Fibroblast of pulmonary artery (primary cell): ENCODE data around the gene ZNF382.
A peak's percentile ranks its signal among the peaks of the same experiment; 100 is the strongest.
"Not testable (repeated sequence)": the region's sequence is repeated elsewhere in the genome, so short reads cannot be mapped to it uniquely, and the experiment has no call there.

Source experiments
- DNase-seq: peaks from one replicate; pipeline ENCODE4 v3.0.0-alpha.2; 2010; ENCODE audit warnings: low read depth
- H3K4me3 ChIP-seq: replicated peaks from 2 replicates; pipeline ENCODE4 v1.5.1; 2011; ENCODE audit warnings: low read depth, mild to moderate bottlenecking, control low read depth, low read length, moderate library complexity
- TF ChIP-seq, protein P1 (sequence below): IDR thresholded peaks from 2 replicates; pipeline ENCODE4 v1.5.1; 2011; ENCODE audit warnings: mild to moderate bottlenecking, control low read depth, low read length, inconsistent platforms; ENCODE audit errors: missing control alignments

Gene ZNF382

DNA sequence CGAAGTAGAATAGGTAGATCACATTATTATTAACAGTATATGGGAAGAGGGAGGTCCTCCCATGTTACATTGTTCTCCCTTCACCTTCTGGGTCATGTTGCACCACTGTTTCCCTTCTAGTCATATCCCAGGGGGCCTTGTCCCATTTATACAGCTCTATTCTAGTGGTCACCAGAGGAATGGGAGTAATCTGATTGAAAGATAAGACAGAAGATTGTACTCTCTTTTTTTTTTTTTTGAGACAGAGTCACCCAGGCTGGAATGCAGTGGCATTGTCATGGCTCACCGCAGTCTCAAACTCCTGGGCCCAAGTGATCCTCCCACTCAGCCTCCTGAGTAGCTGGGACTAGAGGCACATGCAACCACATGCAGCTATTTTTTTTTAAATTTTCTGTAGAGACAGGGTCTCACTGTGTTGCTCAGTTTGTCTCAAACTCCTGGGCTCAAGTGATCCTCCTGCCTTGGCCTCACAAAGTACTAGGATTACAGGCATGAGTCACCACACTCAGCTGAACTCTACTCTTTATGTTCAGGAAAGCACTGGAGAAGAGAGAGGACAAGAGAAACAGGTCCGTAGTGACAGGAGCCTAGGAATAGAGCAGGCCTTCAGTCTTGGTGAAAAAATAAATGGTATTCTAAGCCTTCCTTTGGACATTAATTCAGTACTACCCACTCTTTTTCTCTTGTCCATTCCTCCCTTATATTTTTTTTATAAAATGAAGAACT is 27.7 kb upstream of the ZNF382 start:
- no peak overlapping the region for H3K4me3 ChIP-seq
- no peak for DNase-seq
- TF ChIP-seq, protein P1, sequence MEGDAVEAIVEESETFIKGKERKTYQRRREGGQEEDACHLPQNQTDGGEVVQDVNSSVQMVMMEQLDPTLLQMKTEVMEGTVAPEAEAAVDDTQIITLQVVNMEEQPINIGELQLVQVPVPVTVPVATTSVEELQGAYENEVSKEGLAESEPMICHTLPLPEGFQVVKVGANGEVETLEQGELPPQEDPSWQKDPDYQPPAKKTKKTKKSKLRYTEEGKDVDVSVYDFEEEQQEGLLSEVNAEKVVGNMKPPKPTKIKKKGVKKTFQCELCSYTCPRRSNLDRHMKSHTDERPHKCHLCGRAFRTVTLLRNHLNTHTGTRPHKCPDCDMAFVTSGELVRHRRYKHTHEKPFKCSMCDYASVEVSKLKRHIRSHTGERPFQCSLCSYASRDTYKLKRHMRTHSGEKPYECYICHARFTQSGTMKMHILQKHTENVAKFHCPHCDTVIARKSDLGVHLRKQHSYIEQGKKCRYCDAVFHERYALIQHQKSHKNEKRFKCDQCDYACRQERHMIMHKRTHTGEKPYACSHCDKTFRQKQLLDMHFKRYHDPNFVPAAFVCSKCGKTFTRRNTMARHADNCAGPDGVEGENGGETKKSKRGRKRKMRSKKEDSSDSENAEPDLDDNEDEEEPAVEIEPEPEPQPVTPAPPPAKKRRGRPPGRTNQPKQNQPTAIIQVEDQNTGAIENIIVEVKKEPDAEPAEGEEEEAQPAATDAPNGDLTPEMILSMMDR = no peak

DNA sequence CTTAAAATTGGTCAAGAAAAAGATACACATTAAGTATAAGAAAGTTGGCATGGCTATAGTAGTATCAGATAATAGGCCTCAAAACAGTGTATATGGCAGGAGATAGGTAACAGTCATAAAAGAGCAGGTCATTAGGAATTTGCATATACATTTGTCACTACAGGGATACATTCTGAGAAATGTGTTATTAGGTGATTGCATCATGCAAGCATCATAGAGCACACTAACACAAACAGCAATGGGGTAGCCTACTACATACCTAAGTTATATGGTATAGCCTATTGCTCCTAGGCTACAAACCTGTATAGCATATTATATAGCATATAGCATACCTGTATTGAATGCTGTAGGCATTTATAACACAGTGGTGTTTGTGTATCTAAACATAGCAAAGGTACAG is 25.9 kb upstream of the ZNF382 start:
- DNase-seq = no peak
- no peak overlapping the region for H3K4me3 ChIP-seq
- TF ChIP-seq, protein P1 = no peak

DNA sequence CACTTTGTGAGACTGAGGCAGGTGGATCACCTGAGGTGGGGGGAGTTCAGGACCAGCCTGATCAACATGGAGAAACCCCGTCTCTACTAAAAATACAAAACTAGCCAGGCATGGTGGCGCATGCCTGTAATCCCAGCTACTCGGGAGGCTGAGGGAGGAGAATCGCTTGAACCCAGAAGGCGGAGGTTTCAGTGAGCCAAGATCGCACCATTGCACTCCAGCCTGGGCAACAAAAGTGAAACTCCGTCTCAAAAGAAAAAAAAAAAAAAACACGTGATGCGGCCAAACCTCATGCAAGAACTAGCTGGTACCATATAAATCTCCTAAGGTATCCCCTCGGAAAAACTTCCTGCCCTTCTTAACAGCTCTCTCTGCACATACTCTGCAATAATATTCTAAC is 2.4 kb upstream of the ZNF382 start:
- not testable (repeated sequence) for DNase-seq, H3K4me3 ChIP-seq

DNA sequence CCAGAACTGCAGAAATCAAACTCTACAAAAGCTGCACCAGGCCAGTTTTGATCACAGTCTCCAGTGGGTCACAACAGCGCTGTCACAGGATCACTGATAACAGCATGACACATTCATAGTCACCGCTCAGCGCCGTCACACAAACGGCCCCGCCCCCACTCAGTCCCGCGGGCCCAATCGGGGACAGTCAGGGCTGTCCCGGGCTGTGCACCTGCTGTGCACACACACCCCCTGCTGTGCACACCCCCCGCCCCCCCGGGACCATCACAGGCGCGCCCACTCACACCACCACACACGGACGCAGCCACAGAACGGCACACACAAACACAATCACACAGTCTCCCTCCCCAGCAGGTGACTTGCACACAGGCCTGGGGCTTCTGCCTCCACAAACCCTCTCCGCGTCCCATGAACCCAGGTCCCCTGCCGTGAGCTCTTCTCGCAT is 435 bp upstream of the ZNF382 start:
- peak; percentile 25 for DNase-seq

DNA sequence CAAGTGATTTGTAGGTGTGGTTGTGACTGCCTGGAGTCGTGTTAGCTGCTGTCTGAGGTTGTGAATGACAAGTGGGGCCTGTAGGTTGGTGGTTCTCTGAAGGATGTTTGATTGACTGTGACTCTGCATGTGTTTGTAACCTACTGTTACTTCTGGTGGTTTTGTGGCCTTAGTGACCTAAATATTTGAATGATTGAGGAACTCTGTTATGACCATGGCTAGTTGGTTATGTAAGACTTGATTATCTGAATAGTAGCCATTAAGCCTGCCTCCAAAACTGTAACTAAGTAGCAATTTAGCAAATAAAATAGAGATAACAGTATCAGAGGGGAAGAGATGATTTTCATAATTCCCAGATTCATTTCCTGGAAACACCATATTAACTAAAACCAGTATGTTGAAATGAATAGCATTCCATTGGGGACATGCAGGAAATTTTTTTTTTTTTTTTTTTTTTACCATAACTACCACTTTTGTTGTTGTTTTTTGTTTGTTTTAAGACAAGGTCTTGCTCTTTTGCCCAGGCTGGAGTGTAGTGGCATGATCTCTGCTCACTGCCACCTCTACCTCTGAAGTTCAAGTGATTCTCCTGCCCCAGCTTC is 865 bp downstream of the ZNF382 start:
- TF ChIP-seq, protein P1 = no peak
- DNase-seq = peak; percentile 8
- peak overlapping the region; percentile 87 for H3K4me3 ChIP-seq

More for the DNA sequence above, 435 bp upstream of the ZNF382 start:
- TF ChIP-seq, protein P1 = no peak
- peak overlapping the region; percentile 87 for H3K4me3 ChIP-seq

DNA sequence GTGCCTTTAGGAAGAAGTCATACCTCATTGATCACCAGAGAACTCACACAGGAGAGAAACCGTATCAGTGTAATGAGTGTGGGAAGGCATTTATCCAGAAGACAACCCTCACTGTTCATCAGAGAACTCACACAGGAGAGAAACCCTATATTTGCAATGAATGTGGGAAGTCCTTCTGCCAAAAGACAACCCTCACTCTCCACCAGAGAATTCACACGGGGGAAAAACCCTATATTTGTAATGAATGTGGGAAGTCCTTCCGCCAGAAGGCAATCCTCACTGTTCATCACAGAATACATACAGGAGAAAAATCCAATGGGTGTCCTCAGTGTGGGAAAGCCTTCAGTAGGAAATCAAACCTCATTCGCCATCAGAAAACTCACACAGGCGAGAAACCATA is 21.9 kb downstream of the ZNF382 start:
- H3K4me3 ChIP-seq = no peak overlapping the region
- TF ChIP-seq, protein P1 = no peak
- DNase-seq = no peak

DNA sequence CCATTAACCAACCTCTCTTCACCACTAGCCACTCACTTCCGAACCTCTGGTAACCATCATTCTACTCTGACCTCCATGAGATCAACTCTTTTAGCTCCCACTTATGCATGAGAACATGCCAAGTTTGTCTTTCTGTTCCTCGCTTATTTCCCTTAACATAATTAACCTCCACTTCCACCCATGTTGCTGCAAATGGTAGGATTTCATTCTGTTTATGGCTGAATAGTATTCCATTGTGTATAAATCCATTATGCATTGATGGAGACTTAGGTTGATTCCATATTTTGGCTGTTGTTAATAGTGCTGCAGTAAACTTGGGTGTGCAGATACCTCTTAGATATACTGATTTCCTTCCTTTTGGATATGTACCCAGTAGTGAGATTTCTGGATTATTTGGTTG is 30.2 kb downstream of the ZNF382 start:
- no peak overlapping the region for H3K4me3 ChIP-seq
- DNase-seq = no peak
- TF ChIP-seq, protein P1 = no peak
